Measurements from ENCODE around the gene BTF3. TPM values are rescaled to one million over a fixed set of nuclear protein-coding genes. Genes with fewer than 3 reads are reported as not detected.

BTF3 gene
- total RNA-seq, 2 experiments from 2014 or later, result 1,122 to 1,184 TPM

DNA sequence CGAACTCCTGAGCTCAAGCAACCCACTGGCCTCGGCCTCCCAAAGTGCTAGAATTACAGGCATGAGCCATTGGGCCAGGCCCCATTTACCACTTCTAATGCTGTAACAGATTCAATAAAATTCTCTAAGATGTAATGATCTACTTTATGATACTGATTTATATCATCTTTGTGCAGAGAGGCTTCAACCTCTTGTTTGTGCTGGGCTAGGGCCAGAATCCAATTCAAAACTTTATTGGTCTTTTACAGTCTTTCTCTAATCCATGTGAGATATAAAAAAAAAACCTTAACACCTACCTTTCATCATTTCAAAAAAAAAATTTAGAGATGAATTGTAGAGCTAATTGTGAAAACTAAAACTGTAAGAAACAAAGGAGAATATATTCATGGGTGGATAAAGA is 8.2 kb upstream of the BTF3 start:
- Mint-ChIP-seq H3K27ac (no peak overlapping the region), H3K36me3 (ENCODE audit: low read depth) (no peaks in the 10 kb centered on the region), H3K9me3 (no peaks in the 10 kb centered on the region), H3K4me3 (no peak overlapping the region), H3K4me1 (ENCODE audit: low read depth) (no peaks in the 10 kb centered on the region), H3K27me3 (peaks cover 25% of the 10 kb centered on the region)
- intact Hi-C loops (cut with micrococcal nuclease), result no loop called here
- ATAC-seq, result no peak
- TF ChIP-seq CTCF (IDR thresholded peaks at IDR 0.05), result no peak
- no peak for DNase-seq
- ChIA-PET CTCF (interaction anchor here (0.7 to 1.1 kb wide), 3 partner anchors 35 to 448 kb away, joined by 3 to 4 read pairs (median 3); no protein-coding TSS in a partner anchor), POLR2A (no interaction called here)

GRCh38 chr5:73491155-73491554 is 7.1 kb upstream of the BTF3 start:
- no peaks in the 10 kb centered on the region for H3K4me1 Mint-ChIP-seq (ENCODE audit: low read depth)
- peaks cover 2% of the 10 kb centered on the region for H3K36me3 Mint-ChIP-seq (ENCODE audit: low read depth)
- no peaks in the 10 kb centered on the region for H3K9me3 Mint-ChIP-seq
- TF ChIP-seq CTCF (IDR thresholded peaks at IDR 0.05), result no peak
- ChIA-PET CTCF (no interaction called here), POLR2A (no interaction called here)
- ATAC-seq, result no peak
- no peak for DNase-seq
- intact Hi-C loops (cut with micrococcal nuclease), result no loop called here
- H3K27ac Mint-ChIP-seq, result no peak overlapping the region
- H3K4me3 Mint-ChIP-seq, result no peak overlapping the region
- H3K27me3 Mint-ChIP-seq, result peaks cover 24% of the 10 kb centered on the region

DNA sequence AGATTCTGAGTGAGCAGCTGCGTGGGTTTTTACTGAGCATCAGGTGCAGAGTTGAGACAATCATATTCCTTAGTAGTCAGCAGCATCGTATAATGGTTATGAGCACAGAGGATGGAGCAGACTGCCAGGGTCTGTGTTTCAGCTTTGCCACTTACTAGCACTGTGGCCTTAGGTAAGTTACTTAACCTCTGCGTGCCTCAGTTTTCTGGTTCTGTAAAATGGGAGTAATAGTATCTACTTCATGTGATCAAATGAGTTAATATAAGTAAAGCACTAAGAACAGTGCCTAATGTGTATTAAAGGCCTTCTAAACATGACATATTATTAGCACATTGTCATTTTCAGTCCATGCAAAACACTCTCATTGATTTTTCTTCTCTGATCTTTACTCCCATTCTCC is 4.8 kb upstream of the BTF3 start:
- H3K27ac Mint-ChIP-seq, result no peak overlapping the region
- peaks cover 16% of the 10 kb centered on the region for H3K27me3 Mint-ChIP-seq
- POLR2A ChIA-PET, result no interaction called here
- CTCF ChIA-PET, result no interaction called here
- DNase-seq (no peak), ATAC-seq (no peak)
- no peak for TF ChIP-seq CTCF (IDR thresholded peaks at IDR 0.05)
- H3K4me1 Mint-ChIP-seq (ENCODE audit: low read depth), result peaks cover 3% of the 10 kb centered on the region
- intact Hi-C loops (cut with micrococcal nuclease), result no loop called here
- H3K9me3 Mint-ChIP-seq, result no peaks in the 10 kb centered on the region
- H3K4me3 Mint-ChIP-seq, result no peak overlapping the region
- H3K36me3 Mint-ChIP-seq (ENCODE audit: low read depth), result peaks cover 6% of the 10 kb centered on the region

DNA sequence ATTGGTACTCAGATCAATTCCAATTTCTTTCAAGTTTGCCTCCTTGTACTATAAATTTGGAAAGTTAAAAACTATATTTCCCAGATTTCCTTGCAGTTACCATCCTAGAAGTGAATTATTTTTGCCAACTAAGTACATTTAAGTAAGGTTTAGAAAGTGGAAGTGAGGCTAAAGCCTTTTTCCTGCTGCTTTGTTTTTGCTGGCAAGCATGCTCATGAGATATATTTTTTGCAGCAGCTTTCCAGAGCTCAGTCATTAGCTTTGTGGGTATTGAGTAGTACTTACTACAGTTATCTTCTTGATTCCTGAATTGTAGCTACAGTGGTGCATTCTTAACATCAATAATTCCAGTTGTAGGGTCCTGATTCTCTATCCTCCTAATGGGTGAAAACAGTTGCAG is 3.5 kb upstream of the BTF3 start:
- peaks cover 19% of the 10 kb centered on the region for H3K36me3 Mint-ChIP-seq (ENCODE audit: low read depth)
- intact Hi-C loops (cut with micrococcal nuclease), result no loop called here
- ChIA-PET POLR2A (no interaction called here), CTCF (no interaction called here)
- H3K27me3 Mint-ChIP-seq, result peaks cover 13% of the 10 kb centered on the region
- DNase-seq, result no peak
- no peak overlapping the region for H3K4me3 Mint-ChIP-seq
- H3K27ac Mint-ChIP-seq, result no peak overlapping the region
- ATAC-seq, result no peak
- no peak for TF ChIP-seq CTCF (IDR thresholded peaks at IDR 0.05)
- H3K4me1 Mint-ChIP-seq (ENCODE audit: low read depth), result peaks cover 7% of the 10 kb centered on the region
- H3K9me3 Mint-ChIP-seq, result no peaks in the 10 kb centered on the region

GRCh38 chr5:73495772-73496335 is 2.4 kb upstream of the BTF3 start:
- ATAC-seq (no peak), DNase-seq (no peak)
- Mint-ChIP-seq H3K36me3 (ENCODE audit: low read depth) (peaks cover 29% of the 10 kb centered on the region), H3K27ac (no peak overlapping the region), H3K4me3 (no peak overlapping the region), H3K9me3 (no peaks in the 10 kb centered on the region), H3K27me3 (peaks cover 13% of the 10 kb centered on the region), H3K4me1 (ENCODE audit: low read depth) (peaks cover 16% of the 10 kb centered on the region)
- no peak for TF ChIP-seq CTCF (IDR thresholded peaks at IDR 0.05)
- intact Hi-C loops (cut with micrococcal nuclease), result no loop called here
- ChIA-PET POLR2A (interaction anchor here (1.3 kb wide), 1 partner anchor 8 kb away, joined by 4 read pairs; no protein-coding TSS in a partner anchor), CTCF (interaction anchor here (1.1 to 1.5 kb wide), 4 partner anchors 22 to 68 kb away, joined by 3 to 5 read pairs (median 4); partner anchors contain the start of gene FOXD1)

Data from activated CD8-positive, alpha-beta T cell treated with anti-CD3 and anti-CD28 coated beads for 36 hours (primary cell).